ENCODE data around the gene UBE2E2. TPM values are rescaled to one million over a fixed set of nuclear protein-coding genes. Genes with fewer than 3 reads are reported as not detected.

The UBE2E2 gene
- total RNA-seq, 1 experiment from 2014 or later, result 38.6 TPM

DNA sequence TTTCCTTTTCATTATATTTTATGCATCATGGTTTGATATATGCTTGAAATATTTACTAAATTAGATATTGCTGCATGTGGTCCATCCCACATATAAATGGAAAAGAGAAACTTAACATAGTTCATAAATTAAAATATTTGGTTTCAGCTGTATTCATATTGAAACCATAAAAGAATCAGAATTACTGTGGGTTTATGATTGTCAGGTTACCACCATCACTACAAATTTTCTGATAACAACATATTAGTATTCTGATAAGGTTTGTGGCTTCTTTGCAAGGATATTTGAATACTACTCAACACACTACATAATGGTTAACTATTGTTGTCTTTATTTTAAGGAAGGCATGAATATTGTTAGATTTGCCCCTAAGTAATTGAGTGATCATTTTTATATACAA is 235.5 kb downstream of the UBE2E2 start:
- Histone ChIP-seq H2BK20ac (ENCODE audit: low read depth, low read length, poor library complexity, severe bottlenecking) (no peak overlapping the region), H3K14ac (ENCODE audit: insufficient read depth, low read length) (no peak overlapping the region), H3K79me1 (ENCODE audit: insufficient read depth, low read depth, low read length, poor library complexity, severe bottlenecking) (no peaks in the 10 kb centered on the region), H2BK15ac (ENCODE audit: low read depth, low read length) (no peak overlapping the region), H2AFZ (ENCODE audit: low read length) (no peak overlapping the region), H2AK5ac (ENCODE audit: insufficient read length, low read length) (no peak overlapping the region), H4K20me1 (ENCODE audit: control insufficient read depth, insufficient read depth, insufficient read length) (no peaks in the 10 kb centered on the region), H3K18ac (ENCODE audit: insufficient read length, low read depth, low read length) (no peak overlapping the region), H4K8ac (replicated peaks; ENCODE audit: insufficient read length, low read depth, low read length) (no peak overlapping the region), H3K9ac (ENCODE audit: extremely low read depth, insufficient read length, low read length) (no peak overlapping the region), H3K56ac (ENCODE audit: insufficient read length, low read depth, low read length) (no peak overlapping the region), H3T11ph (ENCODE audit: low read length) (no peak overlapping the region), H2BK120ac (ENCODE audit: low read depth, low read length, poor library complexity, severe bottlenecking) (no peak overlapping the region), H2BK12ac (ENCODE audit: insufficient read length, low read depth, low read length) (no peak overlapping the region), H3K4ac (ENCODE audit: low read depth, low read length) (no peak overlapping the region), H3K27ac (ENCODE audit: insufficient read length, low read depth, low read length) (no peak overlapping the region), H4K5ac (ENCODE audit: insufficient read length, low read depth, low read length) (no peak overlapping the region), H3K27me3 (ENCODE audit: insufficient read depth, low read length) (no peaks in the 10 kb centered on the region), H3K79me2 (ENCODE audit: insufficient read depth, low read length) (no peaks in the 10 kb centered on the region; the same call in 1 of the 2 replicates), H3K4me2 (ENCODE audit: insufficient read depth, insufficient read length, low read length) (no peak overlapping the region), H3K9me3 (ENCODE audit: control insufficient read depth, low read depth, low read length) (no peaks in the 10 kb centered on the region), H3K4me1 (ENCODE audit: insufficient read depth, low read length) (peaks cover 8% of the 10 kb centered on the region; the same call in 1 of the 2 replicates), H3K23me2 (ENCODE audit: insufficient read length, low read depth, low read length, poor library complexity, severe bottlenecking) (no peaks in the 10 kb centered on the region), H2BK5ac (ENCODE audit: insufficient read length, low read length) (no peak overlapping the region), H4K91ac (ENCODE audit: insufficient read length, low read depth, low read length) (no peak overlapping the region), H3K23ac (ENCODE audit: insufficient read length, low read depth, low read length) (no peak overlapping the region)
- H3K4me1 Mint-ChIP-seq, result peaks cover 41 to 53% of the 10 kb centered on the region in 2 experiments
- H3K27me3 Mint-ChIP-seq (ENCODE audit: low read depth), result no peaks in the 10 kb centered on the region
- TF ChIP-seq, protein P1, sequence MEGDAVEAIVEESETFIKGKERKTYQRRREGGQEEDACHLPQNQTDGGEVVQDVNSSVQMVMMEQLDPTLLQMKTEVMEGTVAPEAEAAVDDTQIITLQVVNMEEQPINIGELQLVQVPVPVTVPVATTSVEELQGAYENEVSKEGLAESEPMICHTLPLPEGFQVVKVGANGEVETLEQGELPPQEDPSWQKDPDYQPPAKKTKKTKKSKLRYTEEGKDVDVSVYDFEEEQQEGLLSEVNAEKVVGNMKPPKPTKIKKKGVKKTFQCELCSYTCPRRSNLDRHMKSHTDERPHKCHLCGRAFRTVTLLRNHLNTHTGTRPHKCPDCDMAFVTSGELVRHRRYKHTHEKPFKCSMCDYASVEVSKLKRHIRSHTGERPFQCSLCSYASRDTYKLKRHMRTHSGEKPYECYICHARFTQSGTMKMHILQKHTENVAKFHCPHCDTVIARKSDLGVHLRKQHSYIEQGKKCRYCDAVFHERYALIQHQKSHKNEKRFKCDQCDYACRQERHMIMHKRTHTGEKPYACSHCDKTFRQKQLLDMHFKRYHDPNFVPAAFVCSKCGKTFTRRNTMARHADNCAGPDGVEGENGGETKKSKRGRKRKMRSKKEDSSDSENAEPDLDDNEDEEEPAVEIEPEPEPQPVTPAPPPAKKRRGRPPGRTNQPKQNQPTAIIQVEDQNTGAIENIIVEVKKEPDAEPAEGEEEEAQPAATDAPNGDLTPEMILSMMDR (conservative IDR thresholded peaks at IDR 0.05), result no peak
- H3K27ac Mint-ChIP-seq, result no peak overlapping the region
- no peak for DNase-seq
- no peaks in the 10 kb centered on the region for H3K9me3 Mint-ChIP-seq
- no peak overlapping the region for H3K4me3 Mint-ChIP-seq
- H3K36me3 Mint-ChIP-seq (ENCODE audit: insufficient read depth in 1 of 3, low read depth in 3 of 3), result no peaks in the 10 kb centered on the region

All from H9 (cell line).